Skeletal muscle cell (primary cell): Measurements from ENCODE around the gene CCDC196.
"Not testable (repeated sequence)": the region's sequence is repeated elsewhere in the genome, so short reads cannot be mapped to it uniquely, and the experiment has no call there.

Source experiments
- DNase-seq: peaks from one replicate; pipeline ENCODE4 v3.0.0-alpha.2; 2010; ENCODE audit warnings: low read depth
- H3K4me3 ChIP-seq: 2 replicates; pipeline ENCODE4 v1.5.1; 2011; ENCODE audit warnings: low read depth, mild to moderate bottlenecking, control low read depth, low read length, moderate library complexity

CCDC196 gene

GRCh38 chr14:66490143-66491111 lies 4.3 kb downstream of the CCDC196 start:
- H3K4me3 ChIP-seq: no peak overlapping the region
- DNase-seq: no peak

- H3K4me3 ChIP-seq: no peak overlapping the region
- DNase-seq: no peak
These were observed 7.6 kb downstream of the CCDC196 start for GRCh38 chr14:66493750-66494149.

- no peak for DNase-seq
- no peak overlapping the region for H3K4me3 ChIP-seq
These were observed 9.3 kb downstream of the CCDC196 start for GRCh38 chr14:66495218-66496098.

GRCh38 chr14:66496188-66496807 lies 10.1 kb downstream of the CCDC196 start:
- H3K4me3 ChIP-seq: no peak overlapping the region
- DNase-seq: no peak

- no peak overlapping the region for H3K4me3 ChIP-seq
- no peak for DNase-seq
These were observed 10.7 kb downstream of the CCDC196 start for GRCh38 chr14:66496911-66497310.

GRCh38 chr14:66498311-66498710 lies 12.1 kb downstream of the CCDC196 start:
- H3K4me3 ChIP-seq: no peak overlapping the region
- no peak for DNase-seq

GRCh38 chr14:66501592-66501991 lies 15.4 kb downstream of the CCDC196 start:
- DNase-seq: no peak
- no peak overlapping the region for H3K4me3 ChIP-seq

- DNase-seq, H3K4me3 ChIP-seq: not testable (repeated sequence)
These were observed 16.7 kb downstream of the CCDC196 start for GRCh38 chr14:66502836-66503235.

- no peak overlapping the region for H3K4me3 ChIP-seq
- DNase-seq: no peak
These were observed 17.4 kb downstream of the CCDC196 start for GRCh38 chr14:66503532-66503931.

GRCh38 chr14:66507181-66507721 lies 21.1 kb downstream of the CCDC196 start:
- peak overlapping the region; percentile 99 for H3K4me3 ChIP-seq
- DNase-seq: no peak

- peak; percentile 98 for DNase-seq
- peak within 1 kb of the TSS; percentile 99 for H3K4me3 ChIP-seq
These were observed 21.8 kb downstream of the CCDC196 start, which contains the start of gene GPHN for GRCh38 chr14:66507722-66508546. GPHN (plus strand) TSS chr14:66508147.

- H3K4me3 ChIP-seq: peak overlapping the region; percentile 99
- no peak for DNase-seq
These were observed 22.3 kb downstream of the CCDC196 start for GRCh38 chr14:66508547-66508845.

GRCh38 chr14:66508846-66509621 lies 22.9 kb downstream of the CCDC196 start:
- no peak for DNase-seq
- H3K4me3 ChIP-seq: peak overlapping the region; percentile 99

GRCh38 chr14:66509874-66510273 lies 23.7 kb downstream of the CCDC196 start:
- peak overlapping the region; percentile 99 for H3K4me3 ChIP-seq
- DNase-seq: no peak

- H3K4me3 ChIP-seq: no peak overlapping the region
- no peak for DNase-seq
These were observed 25.7 kb downstream of the CCDC196 start for GRCh38 chr14:66511849-66512248.

- no peak for DNase-seq
These were observed 28.0 kb downstream of the CCDC196 start for GRCh38 chr14:66514213-66514612.

GRCh38 chr14:66530526-66530925 lies 44.4 kb downstream of the CCDC196 start:
- no peak overlapping the region for H3K4me3 ChIP-seq
- DNase-seq: no peak

More at GRCh38 chr14:66514213-66514612, 28.0 kb downstream of the CCDC196 start:
- no peak overlapping the region for H3K4me3 ChIP-seq

- DNase-seq: no peak
- H3K4me3 ChIP-seq: no peak overlapping the region
These were observed 52.9 kb downstream of the CCDC196 start for GRCh38 chr14:66539034-66539433.
